ENCODE results near the gene ZNF639. TPM values are rescaled to one million over a fixed set of nuclear protein-coding genes. Genes with fewer than 3 reads are reported as not detected.

The ZNF639 gene
- total RNA-seq, 1 donor from 2014 or later, result 33.6 TPM

Other genes starting within 250 kb of the ZNF639 start
- gene PIK3CA, start 174.7 kb upstream of the ZNF639 start, total RNA-seq, result 20.0 and 20.8 TPM in 2 replicates
- 1.6 and 1.7 TPM in 2 replicates for gene KCNMB3, start 71.9 kb upstream of the ZNF639 start, total RNA-seq
- gene MFN1, start 24.7 kb downstream of the ZNF639 start, total RNA-seq, result 23.4 and 32.2 TPM in 2 replicates
- 10.8 and 11.9 TPM in 2 replicates for gene GNB4, start 128.4 kb downstream of the ZNF639 start, total RNA-seq
- gene ACTL6A, start 239.9 kb downstream of the ZNF639 start, total RNA-seq, result 101 and 106 TPM in 2 replicates